HG02678 (cell line): Measurements from ENCODE around the gene SLC1A2.

Source experiments
- ATAC-seq: cut with Tn5 transposase; IDR thresholded peaks from one replicate; pipeline ENCODE4 v1.9.1; 2021; ENCODE audit warnings: mild to moderate bottlenecking, moderate library complexity; ENCODE audit not compliant: unreplicated experiment

Gene SLC1A2

GRCh38 chr11:35414311-35414710 is 5.0 kb downstream of the SLC1A2 start:
- ATAC-seq, result no peak

DNA sequence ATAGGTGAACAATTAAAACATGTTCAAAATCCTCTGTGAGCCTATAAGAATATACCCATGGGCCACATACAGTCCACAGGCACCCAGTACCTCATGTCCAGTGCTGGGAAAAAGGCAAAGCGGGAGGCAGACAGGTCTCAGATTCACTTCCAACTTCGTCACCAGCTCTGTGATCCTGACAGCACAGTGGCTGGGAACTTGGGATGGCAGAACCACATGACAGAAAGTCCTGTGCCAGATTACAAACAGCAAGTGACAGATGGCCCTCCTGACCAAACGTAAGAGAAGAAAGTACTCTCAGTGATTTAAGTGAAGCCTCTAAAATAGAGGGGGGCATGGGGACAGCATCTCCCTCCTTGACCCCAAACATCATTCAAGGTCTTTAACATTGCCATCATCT is 5.8 kb downstream of the SLC1A2 start:
- ATAC-seq, result no peak

GRCh38 chr11:35412285-35412684 is 7.1 kb downstream of the SLC1A2 start:
- ATAC-seq, result no peak

GRCh38 chr11:35407041-35407440 is 12.3 kb downstream of the SLC1A2 start:
- ATAC-seq, result no peak

DNA sequence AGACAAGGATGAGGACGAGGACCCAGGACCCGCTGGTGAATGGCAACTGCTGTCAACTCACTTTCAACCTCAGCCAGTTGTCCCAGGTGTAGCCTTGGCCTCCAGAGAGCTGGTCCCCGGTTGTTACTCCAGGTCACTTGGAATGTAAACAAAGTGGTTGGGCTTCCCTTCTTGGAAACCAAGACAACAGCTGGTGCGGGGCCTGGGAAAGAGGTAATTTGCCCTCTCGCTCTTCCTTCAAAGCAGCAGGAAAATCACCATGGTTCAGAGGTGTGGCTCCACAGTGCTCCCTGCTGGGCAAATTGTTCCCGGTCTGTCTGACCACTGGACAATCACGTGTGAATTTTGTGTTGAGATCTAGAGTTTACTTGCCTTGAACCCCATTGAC is 15.0 kb downstream of the SLC1A2 start:
- no peak for ATAC-seq

DNA sequence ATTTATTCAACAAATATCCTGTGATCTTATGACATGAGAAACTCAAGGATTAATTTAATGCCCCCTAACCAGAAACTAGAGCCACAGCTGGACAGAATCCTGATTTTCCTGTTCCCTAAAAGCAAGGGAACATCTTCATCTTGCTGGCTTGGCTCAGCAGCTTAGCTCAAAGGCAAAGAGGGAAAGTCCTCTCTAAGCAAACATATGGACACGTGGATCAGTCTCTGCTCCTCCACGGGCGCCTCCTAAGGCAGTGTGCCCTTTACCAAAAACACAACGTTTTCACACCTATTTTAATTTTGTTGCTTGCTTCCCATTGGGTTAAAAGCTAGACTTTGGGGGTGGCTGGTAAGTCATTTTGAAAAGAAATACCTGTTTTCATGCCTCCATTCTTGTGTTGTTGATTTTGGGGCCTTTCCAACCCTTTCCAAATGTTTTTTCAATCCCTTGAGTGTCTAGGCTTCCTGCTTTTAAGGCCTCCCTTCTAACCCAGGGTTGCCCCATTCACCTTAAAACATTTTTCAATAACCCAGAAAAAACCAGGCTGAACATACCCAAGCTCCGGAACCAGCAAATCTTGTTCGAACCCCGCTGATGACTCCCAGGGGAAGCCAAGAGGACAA is 15.5 kb downstream of the SLC1A2 start:
- ATAC-seq, result no peak

DNA sequence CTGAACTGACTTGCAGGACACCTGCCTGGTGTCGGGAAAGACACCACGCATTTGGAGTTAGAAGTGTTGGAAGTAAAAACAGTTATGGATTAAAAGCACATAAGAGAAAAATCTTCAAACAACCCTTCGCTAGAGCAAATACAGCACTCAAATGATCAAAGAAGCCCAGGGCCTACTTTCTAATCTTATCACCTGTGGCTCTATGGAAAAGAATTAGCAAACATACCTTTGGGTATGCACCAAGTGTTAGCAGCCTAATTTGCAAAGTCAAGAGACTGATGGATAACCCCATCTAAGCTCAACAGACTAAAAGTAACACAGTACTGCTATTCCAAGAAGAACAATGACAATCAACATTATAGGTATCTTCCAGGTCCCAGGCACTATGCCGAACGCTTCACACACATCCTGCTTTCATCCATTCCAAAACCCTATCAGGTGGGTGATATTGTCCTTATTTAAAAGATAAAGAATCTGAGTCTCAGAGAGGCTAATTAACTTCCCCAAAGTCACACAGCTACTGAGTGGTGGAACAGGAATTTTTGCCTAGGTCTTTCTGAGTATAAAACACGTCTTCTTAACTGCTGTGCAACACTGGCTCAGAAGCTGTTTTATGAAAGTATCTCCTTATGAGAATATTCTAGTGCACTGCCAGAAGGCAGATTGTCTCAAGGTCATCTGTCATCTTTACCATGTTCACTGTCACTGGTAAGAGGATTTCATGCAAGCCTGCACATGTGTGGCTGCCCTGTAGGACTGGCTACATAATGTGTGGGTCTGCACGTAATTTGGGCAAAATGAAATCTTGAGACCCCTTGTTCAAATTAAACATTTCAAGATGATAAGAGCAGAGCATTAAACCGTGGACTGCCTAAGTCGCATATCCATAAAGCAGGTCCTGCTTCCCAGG is 16.4 kb downstream of the SLC1A2 start:
- ATAC-seq, result no peak

GRCh38 chr11:35398881-35399280 is 20.5 kb downstream of the SLC1A2 start:
- ATAC-seq, result no peak

DNA sequence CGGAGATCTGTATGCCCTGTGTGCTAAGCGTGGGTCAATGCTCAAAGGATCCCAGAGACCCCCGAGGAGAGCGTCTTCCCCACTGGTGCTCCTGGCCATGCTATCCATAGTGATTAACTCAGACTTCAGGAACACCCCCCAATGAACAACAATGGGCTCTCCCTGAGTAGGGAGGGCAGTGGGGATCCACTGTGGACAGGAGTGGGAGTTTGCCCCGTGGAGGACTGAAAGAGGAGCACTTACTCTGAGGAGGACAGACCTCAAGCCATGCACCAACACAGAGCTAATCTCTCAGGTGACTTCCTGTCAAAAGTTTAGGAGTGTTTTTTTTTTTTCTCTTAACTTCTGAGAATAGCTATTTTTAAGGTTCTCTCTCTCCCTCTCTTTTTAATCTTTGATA is 24.4 kb downstream of the SLC1A2 start:
- no peak for ATAC-seq

DNA sequence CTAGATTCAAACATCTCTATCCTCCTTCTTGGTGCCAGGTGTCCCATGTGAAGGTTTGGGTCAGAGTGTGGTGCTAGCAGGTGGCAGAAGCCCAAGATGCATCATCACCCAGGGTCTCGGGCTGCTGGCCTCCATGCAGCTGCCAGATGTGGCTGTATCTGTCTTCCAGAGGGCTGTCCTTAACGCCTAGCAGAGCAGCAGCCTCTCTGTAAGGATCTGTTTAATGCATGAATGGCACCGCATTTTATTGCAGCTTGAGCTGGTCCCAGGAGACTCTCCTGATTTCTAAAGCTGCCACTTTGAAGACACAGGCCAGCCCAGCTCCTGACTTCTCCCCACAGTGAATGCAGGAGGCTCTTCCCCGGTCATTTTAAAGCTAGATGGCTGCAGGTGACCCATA is 26.3 kb downstream of the SLC1A2 start:
- ATAC-seq, result no peak

DNA sequence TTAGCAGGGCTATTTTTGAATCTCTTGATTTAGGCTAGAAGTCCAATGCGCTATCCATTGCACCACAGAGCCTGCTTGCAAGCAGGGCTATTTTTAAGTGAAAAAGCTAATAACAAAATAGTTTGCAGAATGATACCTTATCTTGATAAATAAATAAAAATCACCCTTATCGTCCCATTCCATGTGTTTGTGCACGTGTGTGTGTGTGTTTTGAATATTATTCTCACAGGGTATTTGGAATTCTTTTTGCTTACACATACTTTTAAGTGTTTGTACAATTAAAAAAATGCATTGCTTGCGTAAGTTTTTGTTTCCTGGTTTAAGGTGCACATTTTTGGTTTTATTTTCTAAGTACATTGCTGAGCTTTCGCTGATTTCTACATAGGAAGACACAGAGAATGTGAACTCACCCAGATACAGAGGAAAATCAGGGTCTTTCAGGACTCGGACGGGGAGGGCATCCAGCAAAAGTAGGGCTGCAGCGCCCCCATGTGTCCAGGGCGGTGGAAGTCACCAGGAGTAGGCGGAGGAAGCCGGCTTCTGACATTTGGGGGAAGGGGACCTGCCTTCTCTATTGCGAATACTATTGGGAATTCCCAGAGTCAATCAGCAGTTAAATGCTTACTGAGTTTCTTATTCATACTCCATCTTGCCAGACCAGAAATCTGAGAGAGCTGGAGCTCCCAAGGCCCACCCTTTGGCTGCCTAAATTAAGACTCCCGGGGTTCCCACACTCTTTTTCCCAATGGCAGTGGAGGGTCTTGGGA is 27.3 kb downstream of the SLC1A2 start:
- peak; percentile 65 for ATAC-seq

GRCh38 chr11:35390737-35391682 is 28.3 kb downstream of the SLC1A2 start:
- peak; percentile 84 for ATAC-seq

GRCh38 chr11:35389897-35390465 is 29.4 kb downstream of the SLC1A2 start:
- no peak for ATAC-seq

DNA sequence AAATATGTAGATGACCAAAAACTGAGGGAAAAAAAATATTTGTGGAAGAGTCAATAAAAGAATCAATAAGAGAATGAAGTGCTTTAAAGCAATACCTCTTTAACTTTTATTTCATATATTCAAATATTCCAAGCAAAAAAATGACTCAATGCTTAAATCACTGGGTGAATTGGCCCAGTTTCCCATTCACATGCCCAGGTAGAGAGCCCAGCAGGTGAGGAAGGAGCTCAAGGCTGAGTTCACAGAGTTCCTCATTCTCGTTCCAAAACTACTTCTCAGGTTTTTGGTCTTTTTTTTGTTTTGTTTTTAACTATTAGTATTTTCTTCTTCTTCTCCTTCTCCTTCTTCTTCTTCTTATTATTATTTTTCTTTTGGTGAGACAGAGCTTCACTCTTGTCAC is 30.2 kb downstream of the SLC1A2 start:
- no peak for ATAC-seq

DNA sequence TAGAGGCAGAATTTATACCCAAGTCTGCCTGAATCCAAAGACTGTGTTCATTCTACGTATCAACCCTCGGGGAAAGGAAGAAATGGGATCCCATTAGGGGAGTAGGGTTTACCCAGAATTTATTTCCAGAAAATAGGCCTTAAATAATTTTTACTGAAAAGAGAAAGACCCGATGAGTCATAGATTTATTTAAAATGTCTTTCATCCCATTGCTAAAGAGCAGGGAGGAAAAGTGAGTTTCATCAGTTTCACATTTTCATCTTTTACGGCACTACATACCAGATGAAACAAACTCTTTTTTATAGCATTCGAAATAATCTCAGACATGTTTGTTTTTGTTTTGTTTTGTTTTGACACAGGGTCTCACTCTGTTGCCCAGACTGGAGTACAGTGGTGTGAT is 31.3 kb downstream of the SLC1A2 start:
- no peak for ATAC-seq

DNA sequence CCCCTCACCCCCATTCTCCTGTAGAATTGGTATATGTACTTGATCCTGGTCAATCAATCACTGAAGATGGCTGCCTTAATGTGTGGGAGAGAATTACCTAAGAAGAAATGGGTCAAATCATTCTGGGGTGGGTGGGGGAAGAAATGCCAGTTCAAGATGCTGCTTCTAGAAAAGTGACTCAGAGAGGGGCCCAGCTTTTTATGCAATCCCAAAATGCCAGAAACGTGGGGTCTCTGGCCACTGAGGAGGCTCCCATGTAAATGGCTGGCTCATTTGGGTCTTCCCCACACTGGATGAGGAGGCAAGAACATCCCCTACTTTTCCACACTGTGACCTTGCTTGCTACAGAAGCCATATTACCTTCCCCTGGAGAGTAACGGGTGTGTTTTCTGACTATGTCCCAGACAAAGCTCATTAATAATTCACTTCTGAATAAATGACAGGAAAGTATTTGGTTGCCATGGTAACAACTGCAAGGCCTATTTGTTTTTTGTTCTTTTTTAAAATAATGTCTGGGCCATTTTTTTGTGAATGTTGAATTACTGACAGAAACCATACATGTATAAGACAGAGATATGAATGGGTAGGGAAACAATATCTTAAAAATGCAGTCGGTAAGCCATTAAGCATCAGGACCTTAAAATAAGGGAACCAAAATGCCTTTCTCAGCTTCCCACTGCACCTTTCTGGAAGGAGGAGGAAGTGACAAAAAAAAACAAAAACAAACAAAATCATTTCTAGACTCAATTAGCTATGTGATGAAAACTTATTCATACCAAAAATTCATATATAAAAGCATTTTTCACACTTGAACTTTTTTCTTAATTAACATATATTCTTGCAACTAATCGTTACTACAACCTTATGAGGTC is 32.0 kb downstream of the SLC1A2 start:
- ATAC-seq, result no peak

DNA sequence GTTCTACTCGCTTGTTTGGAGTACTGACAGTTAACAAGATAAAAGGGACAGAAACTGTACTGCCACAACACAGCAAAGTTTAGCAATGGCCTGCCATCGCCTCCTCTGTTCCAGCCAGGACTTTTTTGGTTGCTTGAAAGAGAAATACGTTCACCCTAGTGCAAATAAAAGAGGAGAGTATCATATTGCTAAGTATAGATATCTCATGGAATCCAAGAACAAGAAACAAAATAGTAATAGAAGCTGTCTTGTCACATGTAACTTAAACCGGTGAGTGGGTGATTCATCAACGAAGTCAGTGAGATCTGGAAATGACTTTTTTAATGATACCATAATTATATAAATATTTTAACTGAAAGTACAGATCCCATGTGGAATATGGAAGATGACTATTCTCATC is 35.4 kb downstream of the SLC1A2 start:
- ATAC-seq, result no peak

DNA sequence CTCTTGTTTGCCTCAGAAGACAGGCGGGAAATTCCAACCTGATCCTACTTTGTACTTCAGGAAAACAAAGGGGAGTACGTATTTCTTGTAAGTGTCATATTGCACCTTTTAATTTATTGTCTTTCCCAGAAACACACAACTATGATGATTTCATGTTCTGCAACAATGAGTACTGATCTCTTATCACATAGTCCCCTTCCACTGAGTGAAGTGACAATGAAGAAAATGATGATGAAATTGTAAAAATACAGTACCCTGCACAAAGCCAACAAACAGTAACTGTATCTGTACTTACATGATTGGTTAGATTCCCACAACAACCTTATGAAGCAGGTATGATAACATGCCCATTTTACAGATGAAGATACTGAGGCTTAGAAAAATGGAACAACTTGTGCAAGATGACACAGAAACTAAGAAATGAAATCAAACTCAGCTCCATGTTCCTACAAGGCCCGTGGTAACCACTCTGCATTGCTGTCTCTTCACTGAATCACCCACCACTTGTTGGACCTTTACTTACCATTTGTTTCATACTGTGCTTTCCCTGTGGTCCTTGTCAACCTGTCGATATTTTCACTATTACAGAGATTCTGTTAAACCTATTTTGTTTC is 37.5 kb downstream of the SLC1A2 start:
- no peak for ATAC-seq

- no peak for ATAC-seq
Measured at GRCh38 chr11:35380603-35381002, 38.8 kb downstream of the SLC1A2 start.
